Colon (tissue), 2 donors: ENCODE measurements around the gene ARL6IP1.
"Not testable (repeated sequence)": the region's sequence is repeated elsewhere in the genome, so short reads cannot be mapped to it uniquely, and the experiment has no call there.

Source experiments
- FAIRE-seq: peaks from 2 replicates; lab custom pipeline; 2012; peaks lifted over from hg19 to GRCh38; lab: Jason Lieb, UNC
- donor health status: control.
- donor health status: control.

ARL6IP1 gene

GRCh38 chr16:18759598-18760520 lies 41.5 kb downstream of the ARL6IP1 start:
- not testable (repeated sequence) for FAIRE-seq

DNA sequence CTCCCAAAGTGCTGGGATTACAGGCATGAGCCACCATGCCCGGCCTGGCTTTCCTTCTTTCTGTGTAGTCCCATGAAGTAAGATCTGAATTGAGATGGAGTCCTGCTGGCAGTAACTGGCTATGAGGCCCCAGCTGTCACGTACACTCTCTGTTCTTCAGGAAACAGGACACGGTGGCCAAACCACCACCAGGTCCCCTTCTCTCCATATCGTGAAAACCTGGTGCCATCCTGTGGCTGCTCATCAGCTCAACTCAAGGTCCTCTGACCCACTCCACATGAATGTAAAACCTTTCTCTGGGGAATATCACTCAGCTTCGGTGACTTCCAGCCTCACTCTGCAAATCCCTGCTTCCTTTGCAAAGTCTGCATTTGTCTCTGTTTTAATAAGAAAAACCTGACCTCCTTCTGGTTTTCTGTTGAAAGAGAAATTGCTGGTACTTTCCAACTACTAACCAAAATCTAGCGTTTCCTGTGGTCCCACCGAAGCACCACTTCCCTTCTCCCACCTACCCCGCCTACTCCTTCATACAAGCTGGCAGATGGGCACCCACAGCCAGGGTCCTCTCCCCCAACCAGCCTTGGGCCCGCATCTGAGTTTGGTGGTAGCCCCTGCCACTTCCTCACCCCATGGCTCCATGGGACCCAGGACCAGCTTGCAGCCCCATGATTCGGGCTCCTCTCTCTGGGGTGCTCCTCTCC lies 43.2 kb downstream of the ARL6IP1 start:
- FAIRE-seq, result not testable (repeated sequence)

DNA sequence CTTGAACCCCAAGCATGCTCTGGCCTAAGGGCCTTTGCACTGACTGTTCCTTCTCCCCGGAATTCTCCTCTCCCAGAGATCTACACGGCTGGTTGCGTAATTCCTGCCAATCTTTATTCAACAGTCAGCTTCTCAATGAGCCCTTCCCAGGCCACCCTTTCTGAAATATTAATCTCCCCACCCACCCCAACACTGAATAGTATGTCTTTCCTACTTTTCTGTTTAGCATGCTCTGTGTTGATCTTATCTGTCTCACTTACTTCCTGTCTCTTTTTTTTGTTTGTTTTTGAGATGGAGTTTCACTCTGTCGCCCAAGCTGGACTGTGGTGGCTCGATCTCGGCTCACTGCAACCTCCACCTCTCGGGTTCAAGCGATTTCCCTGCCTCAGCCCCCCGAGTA lies 44.7 kb downstream of the ARL6IP1 start:
- FAIRE-seq, result not testable (repeated sequence)

- not testable (repeated sequence) for FAIRE-seq
These were observed 58.5 kb downstream of the ARL6IP1 start for GRCh38 chr16:18742870-18743269.
